GM18870 (cell line): ENCODE results near the gene DIPK1B.

Experiments
- ATAC-seq: cut with Tn5 transposase; IDR thresholded peaks from one replicate; pipeline ENCODE4 v1.9.1; 2021; ENCODE audit warnings: moderate library complexity; ENCODE audit not compliant: unreplicated experiment

Gene DIPK1B

DNA sequence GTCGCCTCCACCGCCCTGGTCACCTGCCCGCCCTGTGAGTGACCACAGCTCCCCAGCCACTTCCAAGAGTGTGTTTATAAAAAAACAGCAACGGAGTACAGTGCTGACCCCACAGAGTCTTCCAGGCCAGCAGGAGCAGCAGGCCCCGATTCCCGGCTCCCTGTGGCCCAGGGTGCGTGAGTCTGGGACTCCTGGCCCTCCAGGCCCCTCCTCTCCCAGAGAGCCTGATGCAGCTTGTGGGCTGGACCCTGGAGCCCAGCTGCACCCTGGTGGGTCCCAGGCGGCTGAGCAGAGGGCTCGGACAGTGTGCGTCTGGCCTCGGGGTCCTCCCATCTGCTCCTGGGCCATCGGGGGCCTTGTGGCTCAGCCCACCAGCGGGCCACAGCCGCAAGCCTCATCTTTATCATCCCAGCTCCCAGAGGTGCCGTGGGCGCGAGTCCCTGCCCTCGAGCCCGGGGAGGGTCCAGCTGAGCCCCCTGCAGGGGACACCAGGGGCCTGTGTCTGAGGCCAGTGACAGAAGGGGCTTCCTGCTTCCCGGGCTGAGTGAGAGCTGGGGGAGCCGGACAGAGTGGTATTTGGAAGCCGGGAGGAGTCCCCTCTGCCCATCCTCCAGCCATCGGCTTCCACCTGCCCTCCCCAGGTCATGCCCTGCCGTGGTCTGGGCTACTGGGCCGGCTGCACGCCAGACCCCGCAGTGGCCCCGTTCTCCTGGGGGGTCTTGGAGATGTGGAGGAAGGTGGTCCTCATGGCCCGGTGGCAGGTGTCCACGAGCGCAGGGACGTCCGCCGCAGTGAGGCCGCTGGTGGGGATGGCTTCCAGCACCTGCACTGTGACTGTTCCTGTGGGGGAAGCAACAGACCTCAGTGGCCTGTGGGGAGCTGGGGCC, 39.0 kb upstream of the DIPK1B start:
- ATAC-seq: no peak

DNA sequence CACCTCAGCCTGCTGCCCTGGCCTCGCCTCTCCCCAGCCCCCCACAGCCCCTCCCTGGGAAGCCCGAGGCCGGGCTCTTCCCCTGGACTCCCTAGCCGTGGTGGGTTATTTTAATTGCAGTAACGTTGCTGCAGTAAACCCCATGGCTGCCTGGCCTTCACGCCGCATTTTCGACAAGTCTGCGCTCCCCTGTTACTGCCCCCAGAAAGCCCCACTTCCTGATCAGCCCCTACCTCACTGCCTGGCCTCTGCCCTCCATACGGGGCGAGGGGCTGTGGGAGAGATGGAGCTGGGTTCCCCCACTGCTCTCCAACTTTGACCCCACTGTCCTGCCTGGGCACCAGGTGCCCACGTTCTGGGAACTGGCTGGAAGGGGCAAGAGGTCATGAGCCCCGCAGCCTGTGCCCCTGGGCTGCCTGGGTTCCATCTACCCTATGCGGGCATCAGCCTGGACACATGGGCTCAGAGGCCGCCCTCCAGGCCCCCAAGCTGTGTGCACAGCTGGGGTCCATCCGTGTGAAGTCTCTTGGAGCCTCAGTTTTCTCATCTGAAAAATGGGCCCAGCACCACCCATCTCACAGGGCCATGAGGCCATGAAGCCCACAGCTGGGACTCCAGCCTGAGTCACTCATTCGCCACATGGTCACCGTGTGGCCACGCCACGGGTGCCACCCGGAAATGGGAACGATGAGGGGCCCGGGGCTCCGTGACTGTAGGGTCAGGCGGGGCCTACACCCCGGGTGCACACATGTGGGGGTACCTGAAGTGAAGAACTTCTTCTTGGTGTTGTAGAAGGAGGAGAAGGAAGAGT, 38.2 kb upstream of the DIPK1B start:
- ATAC-seq: no peak

DNA sequence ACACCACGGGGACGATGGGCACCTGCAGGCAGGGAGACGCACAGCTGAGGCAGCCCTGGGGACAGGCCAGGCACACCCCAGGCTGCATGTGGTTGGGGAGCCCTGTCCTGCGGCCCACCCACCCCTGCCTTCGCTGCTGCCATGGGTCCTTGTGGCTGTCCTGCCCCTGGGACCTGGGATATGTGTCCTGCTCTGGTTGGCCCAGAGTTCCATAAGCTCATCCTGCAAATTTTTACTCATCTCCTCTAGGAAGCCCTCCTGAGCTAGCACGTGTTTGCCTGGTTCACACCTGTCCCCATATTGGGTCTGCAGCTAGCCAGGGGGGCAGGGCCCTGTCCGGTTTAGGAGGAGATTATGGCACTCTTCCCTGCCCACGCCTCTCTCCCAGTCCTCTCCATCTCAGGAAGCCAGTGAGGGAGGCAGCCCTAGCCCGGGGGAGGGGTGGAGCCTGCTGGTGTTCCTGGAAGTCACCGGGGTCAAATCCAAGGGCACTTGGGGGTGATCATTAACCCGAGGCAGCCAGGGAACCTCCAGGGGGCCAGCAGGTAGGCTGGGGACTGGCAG, 37.5 kb upstream of the DIPK1B start:
- no peak for ATAC-seq

DNA sequence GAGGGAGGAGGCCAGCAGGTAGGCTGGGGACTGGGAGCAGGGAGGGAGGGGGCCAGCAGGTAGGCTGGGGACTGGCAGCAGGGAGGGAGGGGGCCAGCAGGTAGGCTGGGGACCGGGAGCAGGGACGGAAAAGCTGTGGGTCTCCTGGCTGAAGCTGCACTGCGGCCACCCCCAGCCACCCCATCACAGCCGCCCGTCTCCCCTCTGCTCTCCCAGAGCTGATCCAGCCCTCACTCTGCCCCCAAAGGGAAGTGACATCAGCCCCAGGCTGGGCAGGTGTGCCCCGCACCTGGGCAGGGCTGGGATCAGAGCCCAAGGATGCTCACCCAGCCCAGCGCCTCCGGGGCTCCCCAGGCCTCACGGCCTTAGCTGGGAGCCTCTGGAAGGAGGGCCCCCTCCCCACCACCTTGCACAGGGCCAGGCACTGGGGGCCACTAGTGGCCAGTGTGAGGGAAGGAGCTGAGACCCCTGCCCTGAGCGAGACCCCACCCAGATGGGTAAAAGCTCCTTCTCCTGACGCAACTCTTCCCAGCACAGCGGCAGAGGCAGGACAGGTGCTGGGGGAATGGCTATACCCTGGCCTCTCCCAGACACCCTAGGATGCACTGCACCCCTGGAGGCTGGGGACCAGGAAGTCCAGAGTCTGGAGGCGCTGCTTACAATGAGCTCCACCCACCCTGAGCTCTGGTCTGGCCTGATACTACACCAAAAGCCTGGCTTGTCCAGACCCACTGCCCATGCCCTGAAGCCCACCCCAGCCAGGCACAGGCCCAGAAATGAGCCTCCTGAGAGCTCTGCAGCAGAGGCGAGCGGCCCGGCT, 36.7 kb upstream of the DIPK1B start:
- ATAC-seq: no peak

DNA sequence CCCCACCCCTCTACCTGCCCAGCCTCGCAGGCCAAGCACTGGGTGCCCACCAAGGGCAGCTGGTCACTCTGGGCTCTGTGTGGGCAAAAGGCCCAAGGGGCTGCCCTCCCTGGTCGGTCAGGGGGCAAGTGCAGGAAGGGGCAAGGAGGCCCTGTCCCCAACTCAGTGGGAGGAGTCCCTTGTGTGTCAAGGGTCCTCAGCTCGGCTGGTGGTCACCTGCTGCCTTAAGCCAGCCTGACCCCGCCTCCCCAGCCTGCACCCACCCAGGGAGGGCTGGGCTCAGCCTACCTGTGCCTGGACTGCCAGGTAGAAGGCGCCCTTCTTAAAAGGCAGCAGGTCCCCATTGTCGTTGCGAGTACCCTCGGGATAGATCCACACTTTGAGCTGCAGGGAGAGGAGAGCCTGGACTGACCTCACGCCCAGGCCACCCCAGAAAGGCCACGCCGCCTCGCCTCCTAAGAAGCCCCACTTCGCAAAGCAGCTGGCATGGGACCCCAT, 36.0 kb upstream of the DIPK1B start:
- ATAC-seq: no peak

DNA sequence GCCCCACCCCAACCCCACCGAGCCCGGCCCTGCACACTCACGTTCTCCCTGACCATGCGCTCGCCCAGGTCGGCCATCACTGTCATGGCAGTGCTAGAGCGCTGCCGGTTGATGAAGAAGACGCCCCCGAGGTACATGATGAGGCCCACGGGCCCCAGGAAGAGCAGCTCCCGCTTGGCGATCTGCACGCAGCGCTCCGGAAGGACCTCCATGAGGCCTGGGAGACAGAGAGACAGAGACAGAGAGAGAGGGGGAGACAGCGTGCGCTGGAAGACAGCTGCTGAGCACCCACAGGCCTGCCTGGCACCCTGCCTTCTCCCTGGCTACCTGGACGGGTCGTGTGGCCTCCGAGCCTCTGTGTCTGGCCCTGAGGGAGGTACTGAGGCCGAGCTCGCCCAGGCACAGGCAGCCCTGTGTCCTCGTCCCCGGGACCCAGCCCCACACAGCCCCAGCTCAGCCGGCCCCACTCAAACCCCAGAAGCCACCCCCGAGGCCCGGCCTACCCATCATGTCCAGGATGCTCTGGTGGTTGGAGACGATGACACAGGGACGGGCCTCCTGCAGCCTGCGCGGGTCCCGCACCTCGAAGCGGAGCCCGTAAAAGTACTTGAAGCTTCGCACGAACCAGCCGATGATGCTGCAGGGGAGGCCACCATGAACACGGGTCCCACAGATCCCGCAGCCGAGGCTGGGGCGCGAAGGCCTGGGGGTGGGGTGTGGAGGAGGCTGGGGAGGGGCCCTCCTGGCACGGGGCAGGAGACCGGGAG, 35.3 kb upstream of the DIPK1B start:
- no peak for ATAC-seq

DNA sequence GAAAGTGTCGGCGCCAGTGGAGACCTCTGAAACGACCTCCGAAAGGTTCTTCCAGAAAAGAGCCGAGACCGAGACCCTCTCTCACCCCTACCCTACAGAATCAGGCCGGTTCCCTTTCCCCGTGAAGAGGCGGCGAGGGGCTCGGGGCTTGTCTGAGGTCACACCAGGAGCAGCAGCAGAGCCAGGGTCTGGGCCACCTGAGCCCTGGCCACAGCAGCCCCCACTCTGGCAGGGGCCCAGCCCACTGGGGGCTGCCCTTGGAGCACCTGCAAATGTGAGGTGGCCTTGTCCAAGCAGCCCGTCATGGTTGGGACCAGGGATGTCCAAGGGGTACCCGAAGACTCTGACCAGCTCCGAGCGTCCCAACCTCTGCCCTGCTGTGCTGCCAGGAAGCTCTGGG, 34.3 kb upstream of the DIPK1B start:
- no peak for ATAC-seq

DNA sequence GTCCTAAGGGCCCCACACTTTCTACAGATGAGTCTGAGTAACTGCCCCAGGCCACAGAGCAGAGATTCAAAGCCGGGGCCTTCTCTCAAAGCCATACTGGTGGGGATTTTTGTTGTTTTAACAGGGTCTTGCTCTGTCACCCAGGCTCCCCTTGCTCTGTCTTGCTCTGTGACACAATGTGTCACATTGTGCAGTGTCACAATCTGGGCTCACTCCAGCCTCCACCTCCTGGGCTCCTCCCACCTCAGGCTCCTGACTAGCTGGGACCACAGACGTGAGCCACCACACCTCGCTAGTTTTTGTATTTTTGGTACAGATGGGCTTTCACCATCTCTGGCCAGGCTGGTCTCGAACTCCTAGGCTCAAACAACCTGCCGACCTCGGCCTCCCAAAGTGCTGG, 33.7 kb upstream of the DIPK1B start:
- no peak for ATAC-seq

DNA sequence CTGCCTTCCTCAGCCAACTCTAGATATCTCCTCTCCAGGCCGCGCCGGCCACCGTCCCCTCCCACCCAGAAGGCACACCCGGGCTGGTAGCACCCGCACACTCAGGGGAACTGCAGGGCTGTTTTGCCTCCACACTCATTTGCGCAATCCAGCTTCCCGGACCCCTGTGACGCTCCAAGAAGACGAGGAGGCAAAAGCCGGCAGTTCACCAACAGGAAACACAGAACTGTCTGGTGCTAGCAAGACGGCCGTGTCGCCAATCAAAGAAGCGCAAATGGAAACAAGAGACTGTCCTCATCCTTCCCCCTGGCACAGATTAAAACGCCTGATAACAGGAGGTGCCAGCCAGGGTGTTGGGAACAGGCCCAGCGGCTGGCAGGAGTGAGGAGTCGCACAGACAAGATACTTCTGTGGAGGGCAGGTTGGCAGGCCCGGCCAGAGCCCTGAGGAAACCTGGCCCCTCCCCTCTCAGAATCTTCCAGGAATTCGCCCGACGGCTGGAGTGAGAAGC, 32.9 kb upstream of the DIPK1B start:
- ATAC-seq: no peak

DNA sequence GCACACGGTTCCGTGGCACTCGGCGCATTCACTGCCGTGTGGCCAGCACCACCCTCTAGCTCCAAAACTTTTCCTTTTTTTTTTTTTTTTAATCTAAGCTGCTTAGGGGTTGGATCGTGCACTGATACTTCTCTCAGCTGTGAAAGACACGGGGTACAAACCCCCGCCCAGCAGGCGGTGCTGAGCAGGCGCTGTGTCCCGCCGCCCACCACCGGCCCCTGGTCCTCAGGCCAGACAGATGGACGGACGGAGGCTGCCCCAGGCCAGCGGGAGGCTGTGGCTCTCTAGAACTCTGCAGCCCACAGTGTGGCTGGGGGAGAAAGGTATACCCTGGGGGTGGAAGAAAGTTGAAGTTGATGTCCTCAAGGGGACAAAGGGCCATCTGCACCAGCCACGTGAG, 31.3 kb upstream of the DIPK1B start:
- no peak for ATAC-seq

DNA sequence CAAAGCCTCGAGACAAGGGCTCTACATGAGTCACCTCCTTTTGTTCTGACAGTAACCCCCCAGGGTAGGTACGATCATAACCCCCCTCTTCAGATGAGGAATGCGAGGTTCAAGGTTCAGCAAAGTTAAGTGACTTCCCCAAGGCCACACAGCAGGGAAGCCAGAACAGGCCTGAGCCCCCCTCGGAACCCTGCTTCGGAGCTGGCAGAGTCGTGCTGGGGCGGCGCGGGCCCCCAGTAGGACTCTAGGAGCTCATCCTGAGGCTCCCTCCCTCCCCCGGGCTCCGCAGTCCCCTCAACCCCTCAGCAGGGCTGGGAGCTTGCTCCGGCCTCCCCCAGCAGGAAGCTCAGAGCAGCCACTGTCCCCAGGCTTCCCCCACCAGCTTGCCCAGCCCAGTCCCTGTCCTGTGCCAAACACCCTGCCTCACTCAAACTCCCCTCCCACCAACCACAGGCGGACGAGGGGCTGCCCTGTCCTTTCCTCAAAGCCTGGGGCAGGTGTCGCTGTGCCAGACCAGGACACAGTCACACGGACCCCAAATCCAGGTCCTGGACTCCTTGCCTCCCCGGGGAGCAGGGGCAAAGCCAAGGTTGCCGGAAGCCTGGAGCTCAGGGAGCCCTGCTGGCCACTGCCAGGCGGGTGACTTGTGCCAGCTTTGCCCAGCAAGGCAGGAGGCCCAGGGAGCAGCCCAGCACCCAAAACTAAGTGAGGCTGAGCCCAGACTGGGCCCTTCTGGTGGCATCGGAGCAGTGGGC, 30.2 kb upstream of the DIPK1B start:
- ATAC-seq: no peak

DNA sequence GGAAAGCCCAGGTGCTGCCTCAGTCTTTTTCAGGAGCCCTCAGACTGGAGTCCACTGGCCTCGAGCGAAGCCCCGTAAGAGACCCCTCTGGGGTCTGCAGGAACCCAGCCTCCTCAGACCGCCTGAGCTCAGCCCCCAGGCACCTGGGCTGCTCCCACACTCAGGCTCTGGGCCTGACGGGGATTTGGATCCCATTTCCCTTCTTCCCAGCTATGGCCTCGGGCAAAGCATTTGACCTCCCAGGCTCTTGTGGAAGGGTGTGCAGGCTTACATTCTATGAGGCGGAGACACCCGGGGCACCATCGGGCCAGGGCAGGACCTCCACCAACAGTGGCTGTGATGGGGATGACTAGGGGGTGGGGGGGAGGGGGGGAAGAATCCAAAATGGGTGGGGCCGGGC, 29.7 kb upstream of the DIPK1B start:
- ATAC-seq: no peak

DNA sequence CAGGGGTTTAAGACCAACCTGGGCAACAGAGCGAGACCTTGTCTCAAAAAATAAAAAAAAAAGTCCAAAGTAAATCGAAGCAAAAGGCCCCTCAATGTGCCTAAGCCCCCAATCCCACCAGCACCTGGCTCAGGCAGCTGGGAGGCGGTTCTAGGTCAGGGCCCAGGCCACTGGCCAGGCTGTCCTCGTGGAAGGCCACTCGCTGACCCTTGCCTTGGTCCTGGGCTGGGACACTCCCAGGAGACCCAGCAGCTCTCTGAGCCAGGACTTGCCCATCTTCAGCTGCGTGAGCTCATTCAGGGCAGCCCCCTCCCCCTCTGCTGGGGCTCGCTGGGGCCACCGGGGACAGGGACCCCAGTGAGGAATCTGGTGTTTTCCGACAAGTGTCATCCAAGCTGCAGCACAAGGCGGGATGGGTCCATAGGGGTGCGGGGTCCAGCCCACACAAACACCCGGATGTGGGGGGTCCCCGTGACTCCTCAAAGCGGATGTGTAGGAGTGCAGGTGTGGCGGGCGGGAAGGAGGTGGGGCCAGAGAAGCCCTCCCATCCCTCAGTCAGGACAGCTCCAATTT, 29.1 kb upstream of the DIPK1B start:
- ATAC-seq: no peak

DNA sequence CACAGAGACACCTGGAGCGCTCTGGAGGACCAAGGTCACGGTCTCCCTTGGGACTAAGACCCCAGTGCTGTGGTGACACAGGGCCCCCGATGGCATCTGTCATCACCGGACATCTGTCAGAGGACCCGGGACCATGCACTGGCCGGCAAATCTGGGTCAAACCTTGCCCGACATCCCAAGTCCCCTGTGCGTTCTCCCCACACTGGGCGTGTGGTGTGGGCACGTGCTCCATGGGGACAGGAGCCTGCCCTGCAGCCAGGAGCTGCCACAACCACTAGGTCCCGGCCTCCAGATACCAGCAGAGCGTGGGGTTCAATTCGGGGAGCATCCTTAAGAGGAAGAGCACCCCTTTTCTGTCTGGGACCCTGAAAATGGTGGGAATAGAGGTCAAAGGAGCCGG, 28.6 kb upstream of the DIPK1B start:
- no peak for ATAC-seq

DNA sequence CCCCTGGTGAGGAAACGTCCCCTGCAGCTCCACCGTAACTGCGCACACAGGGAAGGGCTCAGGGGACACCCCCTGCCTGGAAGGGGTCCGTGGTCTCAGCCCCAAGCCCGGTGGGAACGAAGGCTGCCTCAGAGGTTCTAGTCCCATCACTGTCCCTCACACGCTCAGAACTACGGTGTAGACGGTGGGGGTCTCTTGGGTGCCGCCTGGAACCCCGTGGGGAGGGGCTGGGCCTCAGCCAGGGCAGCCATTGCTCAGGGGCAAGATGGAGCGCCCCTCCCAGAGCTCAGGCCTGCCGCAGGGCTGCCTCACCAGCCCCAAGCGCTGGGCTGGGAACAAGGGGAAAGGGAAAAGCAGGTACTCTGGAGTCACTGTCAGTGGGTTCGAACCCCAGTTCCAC, 28.0 kb upstream of the DIPK1B start:
- ATAC-seq: no peak

DNA sequence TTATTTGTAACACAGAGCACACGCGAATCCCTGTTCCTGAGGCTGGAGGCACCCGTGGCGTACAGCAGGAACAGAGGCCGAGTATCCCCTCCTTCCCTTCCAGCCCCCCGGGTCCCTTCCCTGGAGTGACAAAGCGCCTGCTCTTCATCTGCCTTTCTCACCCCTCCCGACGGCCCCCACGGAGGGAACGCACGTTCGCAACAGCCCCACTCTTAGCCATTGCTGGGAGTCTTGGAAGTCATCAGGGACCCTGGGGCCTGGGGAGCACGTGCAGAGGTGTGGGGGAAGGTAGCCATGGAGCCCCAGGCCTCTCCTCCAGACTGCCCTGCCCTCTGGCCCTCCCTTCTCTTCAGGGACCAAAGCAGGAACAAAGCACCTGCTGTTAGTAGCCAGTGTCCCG, 27.6 kb upstream of the DIPK1B start:
- no peak for ATAC-seq

DNA sequence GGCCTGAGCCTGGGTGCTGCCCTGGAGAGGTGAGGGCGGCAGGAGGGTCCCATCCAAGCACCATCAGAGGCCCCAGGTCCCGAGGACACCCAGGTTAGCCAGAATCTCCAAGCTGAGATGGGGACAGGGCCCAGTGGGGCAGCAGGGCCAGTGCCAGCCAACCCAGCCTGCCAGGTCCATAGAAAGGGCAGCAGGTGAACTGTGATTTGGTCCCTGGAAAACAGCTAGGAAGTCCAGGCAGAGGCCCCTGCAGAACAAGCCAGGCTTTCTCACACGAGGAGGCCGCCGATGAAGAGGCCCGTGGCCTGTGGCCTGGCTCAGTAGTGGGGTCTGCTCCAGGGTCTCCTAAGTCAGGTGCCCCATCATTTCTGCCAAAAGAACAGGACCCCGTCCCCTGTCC, 27.2 kb upstream of the DIPK1B start:
- ATAC-seq: no peak

DNA sequence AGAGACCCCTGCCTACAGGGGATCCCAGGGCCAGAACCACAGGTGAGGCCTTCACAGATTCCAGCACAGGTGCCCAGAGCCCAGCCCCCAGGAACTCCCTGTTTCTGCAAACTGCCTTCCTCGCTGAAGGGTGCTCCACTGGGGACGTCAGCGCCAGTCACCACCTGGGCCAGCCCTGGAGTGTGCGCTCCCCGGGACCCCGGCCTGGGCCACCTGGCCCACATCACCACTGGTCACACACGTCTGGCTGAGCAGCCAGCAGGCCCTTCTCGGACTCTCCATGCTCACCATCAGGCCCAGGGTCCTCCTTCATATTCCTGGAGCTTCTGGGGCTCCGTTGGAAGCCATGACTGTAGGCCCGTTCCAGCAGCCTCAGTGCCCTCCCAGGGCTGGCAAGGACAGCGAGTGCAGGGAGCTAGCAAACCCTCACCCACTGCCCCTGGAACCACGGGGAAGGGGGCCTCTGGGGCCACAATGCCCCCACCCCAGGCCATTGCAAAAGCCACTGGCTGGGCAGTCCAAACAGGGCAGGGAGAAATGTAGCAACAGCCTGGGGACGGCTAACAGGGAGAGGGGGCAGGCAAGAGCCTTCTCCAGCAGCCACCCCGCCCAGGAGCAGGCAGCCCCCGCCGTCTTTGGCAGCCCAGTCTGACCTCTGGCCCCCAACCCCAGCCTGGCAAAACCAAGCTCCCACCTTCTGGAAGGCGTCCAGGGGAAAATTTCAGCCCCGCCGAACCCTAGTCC, 26.4 kb upstream of the DIPK1B start:
- ATAC-seq: no peak
